Ascending aorta (tissue), 2 donors: ENCODE results near the gene CNTD1. TPM values are rescaled to one million over a fixed set of nuclear protein-coding genes. Genes with fewer than 3 reads are reported as not detected.

ENCODE experiments used
- DNase-seq, 2 donors: peaks; one replicate each; pipeline ENCODE4 v3.0.0-alpha.2; 2019; ENCODE audit warnings: low spot score in 2 of 2
- H3K27ac ChIP-seq, 2 donors: fragments of 200-600 bp; sonication (generic); one replicate each; pipeline ENCODE4 v1.5.1; 2016 to 2017; ENCODE audit warnings: mild to moderate bottlenecking in 1 of 2
- H3K27me3 ChIP-seq: fragments of 200-600 bp; sonication (generic); one replicate; pipeline ENCODE4 v1.5.1; 2017
- H3K36me3 ChIP-seq, 2 donors: fragments of 200-600 bp; sonication (generic); one replicate each; pipeline ENCODE4 v1.5.1; 2016
- H3K4me1 ChIP-seq, 2 donors: fragments of 200-600 bp; sonication (generic); one replicate each; pipeline ENCODE4 v1.5.1; 2016 to 2017; ENCODE audit warnings: mild to moderate bottlenecking in 1 of 2
- H3K4me3 ChIP-seq, 2 donors: fragments of 200-600 bp; sonication (generic); one replicate each; pipeline ENCODE4 v1.5.1; 2016 to 2017; ENCODE audit warnings: mild to moderate bottlenecking in 1 of 2
- H3K9me3 ChIP-seq, 2 donors: fragments of 200-600 bp; sonication (generic); one replicate each; pipeline ENCODE4 v1.5.1; 2016
- intact Hi-C: fragments of 100-400 bp; cut with DNase I; formaldehyde crosslinking; loops from one replicate; pipeline ENCODE4 v1.15.1; 2023
- total RNA-seq: library from RNA; depleted of rRNA; stranded (reverse); fragments of >200 nt; gene quantifications from one replicate; pipeline ENCODE4 v1.1.0, GENCODE V29; 2016
- TF ChIP-seq, protein P1 (sequence below), 3 experiments: fragments of 200-600 bp in 2 of 3; fragments of 450-650 bp in 1 of 3; sonication (generic) in 2 of 3; IDR thresholded peaks; one replicate each; pipeline ENCODE4 v1.5.1; 2016 to 2019; ENCODE audit warnings: antibody characterized with exemption in 3 of 3, mild to moderate bottlenecking in 1 of 3, moderate library complexity in 1 of 3

Gene CNTD1
- total RNA-seq, 1 donor from 2014 or later = not detected

DNA sequence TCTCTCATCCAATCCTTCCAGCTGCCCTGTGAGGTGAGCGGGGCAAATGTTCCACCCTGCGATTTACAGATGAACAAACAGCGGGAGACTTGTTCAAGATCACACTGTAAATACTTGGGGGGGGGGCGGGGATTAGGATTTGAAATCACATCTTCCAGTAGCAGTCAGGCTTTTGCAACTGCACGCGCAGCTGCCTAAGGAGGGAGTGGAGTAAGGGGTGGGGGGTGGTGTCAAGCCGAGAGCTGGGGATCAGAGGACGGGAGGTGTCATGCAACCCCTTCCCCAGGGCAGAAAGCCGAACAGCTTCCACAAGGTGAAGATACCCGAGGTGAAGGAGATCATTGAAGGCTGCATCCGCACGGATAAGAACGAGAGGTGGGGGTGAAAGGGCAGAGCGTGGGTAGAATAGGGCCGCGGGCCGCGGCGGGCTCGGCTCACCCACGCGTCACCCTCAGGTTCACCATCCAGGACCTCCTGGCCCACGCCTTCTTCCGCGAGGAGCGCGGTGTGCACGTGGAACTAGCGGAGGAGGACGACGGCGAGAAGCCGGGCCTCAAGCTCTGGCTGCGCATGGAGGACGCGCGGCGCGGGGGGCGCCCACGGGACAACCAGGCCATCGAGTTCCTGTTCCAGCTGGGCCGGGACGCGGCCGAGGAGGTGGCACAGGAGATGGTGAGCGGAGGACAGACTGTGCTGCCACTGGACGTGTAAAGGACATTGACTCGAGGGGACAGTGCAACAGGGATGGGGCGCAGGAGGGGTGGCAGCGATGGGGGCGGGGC is 13.7 kb upstream of the CNTD1 start:
- DNase-seq = no peak
- Histone ChIP-seq H3K4me3 (no peak overlapping the region), H3K4me1 (peaks cover 6% of the 10 kb centered on the region in 2 donors), H3K27ac (no peak overlapping the region), H3K36me3 (no peaks in the 10 kb centered on the region), H3K27me3 (peaks cover 12% of the 10 kb centered on the region), H3K9me3 (no peaks in the 10 kb centered on the region)
- intact Hi-C loops = no loop called here
- TF ChIP-seq, protein P1, sequence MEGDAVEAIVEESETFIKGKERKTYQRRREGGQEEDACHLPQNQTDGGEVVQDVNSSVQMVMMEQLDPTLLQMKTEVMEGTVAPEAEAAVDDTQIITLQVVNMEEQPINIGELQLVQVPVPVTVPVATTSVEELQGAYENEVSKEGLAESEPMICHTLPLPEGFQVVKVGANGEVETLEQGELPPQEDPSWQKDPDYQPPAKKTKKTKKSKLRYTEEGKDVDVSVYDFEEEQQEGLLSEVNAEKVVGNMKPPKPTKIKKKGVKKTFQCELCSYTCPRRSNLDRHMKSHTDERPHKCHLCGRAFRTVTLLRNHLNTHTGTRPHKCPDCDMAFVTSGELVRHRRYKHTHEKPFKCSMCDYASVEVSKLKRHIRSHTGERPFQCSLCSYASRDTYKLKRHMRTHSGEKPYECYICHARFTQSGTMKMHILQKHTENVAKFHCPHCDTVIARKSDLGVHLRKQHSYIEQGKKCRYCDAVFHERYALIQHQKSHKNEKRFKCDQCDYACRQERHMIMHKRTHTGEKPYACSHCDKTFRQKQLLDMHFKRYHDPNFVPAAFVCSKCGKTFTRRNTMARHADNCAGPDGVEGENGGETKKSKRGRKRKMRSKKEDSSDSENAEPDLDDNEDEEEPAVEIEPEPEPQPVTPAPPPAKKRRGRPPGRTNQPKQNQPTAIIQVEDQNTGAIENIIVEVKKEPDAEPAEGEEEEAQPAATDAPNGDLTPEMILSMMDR (IDR thresholded peaks at IDR 0.05) = no peak

DNA sequence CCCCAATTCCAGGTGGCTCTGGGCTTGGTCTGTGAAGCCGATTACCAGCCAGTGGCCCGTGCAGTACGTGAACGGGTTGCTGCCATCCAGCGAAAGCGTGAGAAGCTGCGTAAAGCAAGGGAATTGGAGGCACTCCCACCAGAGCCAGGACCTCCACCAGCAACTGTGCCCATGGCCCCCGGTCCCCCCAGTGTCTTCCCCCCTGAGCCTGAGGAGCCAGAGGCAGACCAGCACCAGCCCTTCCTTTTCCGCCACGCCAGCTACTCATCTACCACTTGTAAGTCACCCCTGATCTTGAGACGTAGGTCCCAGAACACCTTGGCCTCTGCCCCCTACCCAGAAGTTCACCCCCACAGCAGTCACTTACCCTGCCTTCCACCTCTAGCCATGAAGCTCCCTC is 11.4 kb upstream of the CNTD1 start:
- DNase-seq = no peak
- Histone ChIP-seq H3K4me1 (no peaks in the 10 kb centered on the region), H3K9me3 (no peaks in the 10 kb centered on the region), H3K27ac (no peak overlapping the region), H3K36me3 (no peaks in the 10 kb centered on the region), H3K27me3 (peaks cover 12% of the 10 kb centered on the region), H3K4me3 (no peak overlapping the region)
- intact Hi-C loops = no loop called here
- TF ChIP-seq, protein P1 (IDR thresholded peaks at IDR 0.05) = no peak

DNA sequence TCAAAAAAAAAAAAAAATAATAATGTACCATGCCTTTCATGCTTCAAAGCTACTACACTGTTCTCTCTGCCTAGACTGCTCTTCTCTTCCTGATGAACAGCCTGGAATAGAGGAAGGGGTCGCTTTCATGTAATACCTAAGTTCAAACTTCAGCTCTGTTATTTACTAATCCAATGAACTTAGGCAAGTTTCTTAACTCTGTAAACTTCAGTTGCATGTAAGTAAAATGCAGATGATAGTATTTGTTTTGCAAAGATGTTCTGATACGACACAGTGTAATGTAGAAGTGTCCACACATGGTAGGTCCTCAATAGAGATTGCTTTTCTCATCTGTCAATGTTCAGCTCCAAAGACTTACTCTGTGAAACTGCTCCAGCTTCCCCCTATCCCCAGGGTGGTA is 6.7 kb upstream of the CNTD1 start:
- DNase-seq = no peak
- intact Hi-C loops = no loop called here
- Histone ChIP-seq H3K4me1 (no peaks in the 10 kb centered on the region), H3K27me3 (no peaks in the 10 kb centered on the region), H3K36me3 (peaks cover 0 to 16% of the 10 kb centered on the region in 2 donors), H3K9me3 (no peaks in the 10 kb centered on the region), H3K4me3 (no peak overlapping the region), H3K27ac (no peak overlapping the region)
- TF ChIP-seq, protein P1 (IDR thresholded peaks at IDR 0.05) = no peak

DNA sequence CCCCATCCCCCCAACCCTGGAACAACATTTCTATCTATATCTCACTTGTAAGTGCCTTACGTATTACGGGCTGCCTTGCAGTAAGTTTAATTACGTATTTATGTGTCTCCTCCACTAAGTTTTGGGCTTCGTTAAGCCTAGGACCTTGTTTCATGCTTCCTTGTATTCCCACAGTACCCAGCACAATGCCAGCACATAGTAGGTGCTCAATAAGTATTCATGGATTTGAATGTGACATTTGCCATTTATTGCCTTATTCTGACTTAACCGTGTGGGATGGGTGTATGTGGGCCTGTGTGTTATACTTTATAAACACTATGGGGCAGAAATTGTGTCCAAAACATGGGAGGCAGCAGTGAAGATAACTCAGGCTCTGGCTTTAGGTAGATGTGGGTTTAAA is 6.1 kb upstream of the CNTD1 start:
- peaks cover 0 to 16% of the 10 kb centered on the region in 2 donors for H3K36me3 ChIP-seq
- no peak for DNase-seq
- no peak overlapping the region for H3K27ac ChIP-seq
- H3K27me3 ChIP-seq = no peaks in the 10 kb centered on the region
- no peak overlapping the region for H3K4me3 ChIP-seq
- TF ChIP-seq, protein P1 (IDR thresholded peaks at IDR 0.05) = no peak
- H3K9me3 ChIP-seq = no peaks in the 10 kb centered on the region
- peaks cover 0 to 2% of the 10 kb centered on the region in 2 donors for H3K4me1 ChIP-seq
- intact Hi-C loops = no loop called here

DNA sequence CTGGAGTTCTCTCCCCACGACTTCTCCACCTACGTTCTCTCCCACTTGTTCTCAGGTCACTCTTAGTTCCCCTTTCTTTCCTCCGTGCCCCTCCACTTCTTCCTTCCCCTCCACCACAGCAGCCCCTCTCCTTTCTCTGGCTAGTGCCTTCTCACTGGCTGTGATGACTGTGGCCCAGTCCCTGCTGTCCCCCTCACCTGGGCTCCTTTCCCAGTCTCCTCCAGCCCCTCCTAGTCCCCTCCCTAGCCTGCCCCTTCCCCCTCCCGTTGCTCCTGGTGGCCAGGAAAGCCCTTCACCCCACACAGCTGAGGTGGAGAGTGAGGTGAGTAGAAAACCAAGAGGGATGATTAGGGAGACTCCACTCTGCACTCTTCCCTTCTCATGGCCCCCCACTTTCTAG is 3.6 kb upstream of the CNTD1 start:
- intact Hi-C loops = no loop called here

More for the DNA sequence above, 3.6 kb upstream of the CNTD1 start:
- Histone ChIP-seq H3K4me3 (no peak overlapping the region), H3K27me3 (no peaks in the 10 kb centered on the region), H3K36me3 (peaks cover 0 to 16% of the 10 kb centered on the region in 2 donors), H3K4me1 (peaks cover 3 to 12% of the 10 kb centered on the region in 2 donors), H3K27ac (no peak overlapping the region), H3K9me3 (no peaks in the 10 kb centered on the region)
- TF ChIP-seq, protein P1 (IDR thresholded peaks at IDR 0.05) = no peak
- no peak for DNase-seq
